T47D (cell line): ENCODE results near the gene PSMG4.
A peak's percentile ranks its signal among the peaks of the same experiment; 100 is the strongest.

ENCODE experiments used
- DNase-seq, 2 experiments: peaks; one replicate each; pipeline versions ENCODE4 v3.0.0 to v3.0.0-alpha.2; 2011 to 2012; ENCODE audit warnings: low read depth in 1 of 2, low spot score in 1 of 2
- JUND ChIP-seq: IDR thresholded peaks from 2 replicates; pipeline ENCODE4 v1.6.1; 2012; ENCODE audit warnings: low read depth
- in situ Hi-C: cut with HindIII; loops from 2 replicates; pipeline ENCODE4 v1.10.0; 2016; ENCODE audit warnings: low sequenced_read_pairs, low pct_unique_long_range_greater_than_20kb

PSMG4 gene

GRCh38 chr6:3308106-3308505, 49.4 kb downstream of the PSMG4 start:
- no peak for DNase-seq
- in situ Hi-C loops: no loop called here
- no peak for TF ChIP-seq JUND

GRCh38 chr6:3309391-3310050, 50.8 kb downstream of the PSMG4 start:
- no peak for TF ChIP-seq JUND
- in situ Hi-C loops: no loop called here
- DNase-seq: no peak

GRCh38 chr6:3310051-3310448, 51.3 kb downstream of the PSMG4 start:
- no peak for TF ChIP-seq JUND
- DNase-seq: no peak
- in situ Hi-C loops: no loop called here

- DNase-seq: peak in 1 of 2 experiments; percentile 15
- in situ Hi-C loops: no loop called here
- TF ChIP-seq JUND: no peak
Observed at GRCh38 chr6:3310703-3311102, 52.0 kb downstream of the PSMG4 start.

GRCh38 chr6:3311826-3312225, 53.1 kb downstream of the PSMG4 start:
- in situ Hi-C loops: no loop called here

GRCh38 chr6:3312604-3313231, 54.0 kb downstream of the PSMG4 start:
- TF ChIP-seq JUND: no peak
- no peak for DNase-seq
- in situ Hi-C loops: no loop called here

More at GRCh38 chr6:3311826-3312225, 53.1 kb downstream of the PSMG4 start:
- DNase-seq: no peak
- TF ChIP-seq JUND: no peak

GRCh38 chr6:3314176-3314575, 55.4 kb downstream of the PSMG4 start:
- in situ Hi-C loops: no loop called here

GRCh38 chr6:3314621-3315467, 56.1 kb downstream of the PSMG4 start:
- in situ Hi-C loops: no loop called here
- TF ChIP-seq JUND: no peak

More at GRCh38 chr6:3314176-3314575, 55.4 kb downstream of the PSMG4 start:
- no peak for TF ChIP-seq JUND
- DNase-seq: no peak

GRCh38 chr6:3315841-3316240, 57.1 kb downstream of the PSMG4 start:
- TF ChIP-seq JUND: no peak
- in situ Hi-C loops: no loop called here
- DNase-seq: no peak

More at GRCh38 chr6:3314621-3315467, 56.1 kb downstream of the PSMG4 start:
- DNase-seq: no peak

GRCh38 chr6:3316331-3316730, 57.6 kb downstream of the PSMG4 start:
- in situ Hi-C loops: no loop called here
- no peak for TF ChIP-seq JUND
- DNase-seq: no peak

- DNase-seq: no peak
- no peak for TF ChIP-seq JUND
- in situ Hi-C loops: no loop called here
Observed at GRCh38 chr6:3316818-3317217, 58.1 kb downstream of the PSMG4 start.
